ENCODE results near the gene SYT14.
"Not testable (repeated sequence)": the region's sequence is repeated elsewhere in the genome, so short reads cannot be mapped to it uniquely, and the experiment has no call there.

The SYT14 gene

GRCh38 chr1:209931141-209931540, 6.9 kb upstream of the SYT14 start:
- in situ Hi-C loops (cut with MboI; ENCODE audit: low sequenced_read_pairs): no loop called here

DNA sequence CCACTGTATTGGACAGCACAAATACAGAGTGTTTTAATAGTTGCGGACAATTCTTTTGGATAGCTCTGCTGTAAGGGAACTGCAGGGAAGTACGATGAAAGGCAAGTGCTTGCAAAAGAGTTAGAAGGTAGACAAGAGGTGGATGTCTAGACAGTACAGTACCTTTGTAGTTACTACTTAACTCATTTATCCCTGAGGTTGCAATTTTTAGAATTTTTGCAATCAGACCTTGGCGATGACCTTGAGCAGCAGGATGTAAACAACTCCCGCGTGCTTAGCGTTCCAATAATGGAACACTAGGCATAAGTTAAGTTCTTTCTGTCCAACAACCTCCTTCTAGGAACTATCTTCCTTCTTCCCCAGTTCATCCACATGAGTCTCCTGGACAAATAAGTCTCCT, 1.9 kb upstream of the SYT14 start:
- in situ Hi-C loops (cut with MboI; ENCODE audit: low sequenced_read_pairs): no loop called here

GRCh38 chr1:209945377-209945776, 7.4 kb downstream of the SYT14 start:
- in situ Hi-C loops (cut with MboI; ENCODE audit: low sequenced_read_pairs): no loop called here

- in situ Hi-C loops (cut with MboI; ENCODE audit: low sequenced_read_pairs): no loop called here
Measured at GRCh38 chr1:209948155-209948554, 10.1 kb downstream of the SYT14 start.

DNA sequence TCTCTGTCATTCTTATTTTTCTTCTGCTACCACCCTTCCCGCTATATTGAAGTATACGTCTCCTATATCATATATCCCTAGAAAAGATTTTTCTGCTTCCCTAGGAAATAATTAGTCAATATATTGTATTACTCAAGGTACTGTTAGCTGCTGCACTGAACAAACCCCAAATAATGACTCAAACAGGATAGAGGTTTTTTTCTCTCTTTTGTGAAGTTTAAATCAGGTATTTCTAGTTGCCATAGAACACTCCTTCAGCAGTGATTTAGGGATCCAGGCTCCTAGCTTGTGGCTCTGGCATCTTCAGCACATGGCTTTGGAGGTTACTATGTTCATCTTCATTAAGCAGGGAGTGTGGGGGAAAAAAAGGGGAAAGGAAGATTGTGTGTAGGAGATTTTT, 18.1 kb downstream of the SYT14 start:
- in situ Hi-C loops (cut with MboI; ENCODE audit: low sequenced_read_pairs): no loop called here

DNA sequence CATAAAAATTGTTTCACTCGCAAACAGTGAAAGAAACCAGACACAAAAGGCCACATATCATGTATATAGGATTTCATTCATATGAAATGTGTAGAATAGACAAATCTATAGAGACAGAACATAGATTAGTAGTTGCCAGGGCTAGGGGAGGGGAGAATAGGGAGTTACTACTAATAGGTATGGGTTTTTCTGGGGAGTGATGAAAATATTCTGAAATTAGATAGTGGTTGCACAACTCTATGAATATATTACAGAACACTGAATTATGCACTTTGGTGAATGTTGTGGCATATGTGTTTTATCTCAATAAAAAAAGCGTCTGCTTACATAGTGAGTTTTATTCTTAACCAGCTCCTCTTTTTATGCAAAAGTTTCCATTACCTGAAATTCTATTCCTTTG, 21.6 kb downstream of the SYT14 start:
- in situ Hi-C loops (cut with MboI; ENCODE audit: low sequenced_read_pairs): no loop called here

- in situ Hi-C loops (cut with MboI; ENCODE audit: low sequenced_read_pairs): no loop called here
Measured at GRCh38 chr1:209960926-209961325, 22.9 kb downstream of the SYT14 start.

GRCh38 chr1:209962388-209962787, 24.4 kb downstream of the SYT14 start:
- in situ Hi-C loops (cut with MboI; ENCODE audit: low sequenced_read_pairs): no loop called here

DNA sequence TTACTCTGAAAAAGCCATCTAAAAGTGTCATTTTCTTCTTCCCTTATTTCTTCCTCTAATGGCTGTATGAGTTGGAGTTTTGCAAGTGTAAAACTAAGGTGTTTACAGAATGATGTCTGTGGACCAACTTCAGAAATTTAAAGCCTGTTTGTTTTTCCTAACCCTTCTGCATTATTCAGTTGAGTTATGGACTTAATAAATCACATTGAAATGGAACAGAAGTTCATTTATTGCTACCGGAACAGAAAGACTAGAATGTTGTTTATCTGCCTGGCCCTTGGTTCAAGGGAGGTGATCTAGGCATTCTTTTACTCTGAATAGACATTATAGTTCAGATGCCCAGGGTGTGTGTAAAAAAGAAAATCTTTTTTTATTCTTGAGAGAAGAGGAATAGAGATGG, 24.8 kb downstream of the SYT14 start:
- in situ Hi-C loops (cut with MboI; ENCODE audit: low sequenced_read_pairs): no loop called here

DNA sequence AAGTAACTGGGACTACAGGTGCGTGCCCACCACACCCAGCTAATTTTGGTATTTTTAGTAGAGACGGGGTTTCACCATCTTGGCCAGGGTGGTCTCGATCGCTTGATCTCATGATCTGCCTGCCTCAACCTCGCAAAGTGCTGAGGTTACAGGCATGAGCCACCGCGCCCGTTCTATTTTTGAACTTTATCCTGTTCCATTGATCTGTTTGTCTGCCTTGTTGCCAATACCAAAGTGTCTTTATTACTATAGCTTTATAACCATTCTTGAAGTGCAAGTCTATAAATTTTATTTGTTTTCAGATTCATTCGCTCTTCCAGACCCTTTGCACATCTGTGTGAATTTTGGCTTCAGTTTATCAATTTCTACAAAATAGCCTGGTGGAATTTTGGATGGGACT, 28.0 kb downstream of the SYT14 start:
- in situ Hi-C loops (cut with MboI; ENCODE audit: low sequenced_read_pairs): no loop called here

GRCh38 chr1:209978721-209979120, 40.7 kb downstream of the SYT14 start:
- in situ Hi-C loops (cut with MboI; ENCODE audit: low sequenced_read_pairs): not testable (repeated sequence)

DNA sequence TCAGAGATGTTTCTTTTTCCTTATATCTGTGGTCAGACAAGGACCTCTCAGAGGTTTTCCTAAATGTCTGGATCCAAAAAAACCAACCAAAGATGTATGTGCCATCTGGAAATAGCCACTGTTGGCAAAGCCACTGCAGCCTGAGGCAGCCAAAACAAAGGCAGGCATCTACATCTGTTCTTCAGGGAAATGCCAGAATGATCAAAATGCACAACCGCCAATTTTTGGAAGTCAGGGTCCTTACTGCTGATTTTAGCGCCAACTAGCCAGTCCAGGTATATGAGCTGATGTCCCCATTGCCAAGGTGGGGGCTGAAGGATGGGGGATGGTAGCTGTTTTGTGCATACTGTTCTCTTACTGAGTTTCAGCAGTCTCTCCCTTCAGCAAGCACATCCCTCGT, 45.9 kb downstream of the SYT14 start:
- in situ Hi-C loops (cut with MboI; ENCODE audit: low sequenced_read_pairs): no loop called here

GRCh38 chr1:209985002-209985401, 47.0 kb downstream of the SYT14 start:
- in situ Hi-C loops (cut with MboI; ENCODE audit: low sequenced_read_pairs): no loop called here

- in situ Hi-C loops (cut with MboI; ENCODE audit: low sequenced_read_pairs): no loop called here
Measured at GRCh38 chr1:209988706-209989105, 50.7 kb downstream of the SYT14 start.

DNA sequence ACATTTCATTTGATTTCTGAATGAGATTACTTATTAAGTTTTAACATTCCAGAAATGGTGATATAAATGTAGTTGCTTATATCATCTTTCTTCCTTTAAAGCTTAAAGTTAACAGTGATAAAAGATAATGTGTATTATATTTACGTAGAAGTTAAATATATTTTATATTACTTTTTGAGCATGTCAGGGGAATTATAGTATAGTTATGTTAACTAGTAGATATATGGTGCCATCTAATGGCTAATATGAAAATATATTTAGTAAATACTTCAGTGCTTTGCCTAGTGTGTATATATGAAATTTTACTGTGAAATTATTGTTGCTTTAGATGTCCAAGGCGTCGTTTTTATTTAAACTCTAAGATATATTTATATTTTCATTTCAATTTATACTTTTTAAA, 51.5 kb downstream of the SYT14 start:
- in situ Hi-C loops (cut with MboI; ENCODE audit: low sequenced_read_pairs): no loop called here

- in situ Hi-C loops (cut with MboI; ENCODE audit: low sequenced_read_pairs): no loop called here
Measured at GRCh38 chr1:209993061-209993830, 55.2 kb downstream of the SYT14 start.

DNA sequence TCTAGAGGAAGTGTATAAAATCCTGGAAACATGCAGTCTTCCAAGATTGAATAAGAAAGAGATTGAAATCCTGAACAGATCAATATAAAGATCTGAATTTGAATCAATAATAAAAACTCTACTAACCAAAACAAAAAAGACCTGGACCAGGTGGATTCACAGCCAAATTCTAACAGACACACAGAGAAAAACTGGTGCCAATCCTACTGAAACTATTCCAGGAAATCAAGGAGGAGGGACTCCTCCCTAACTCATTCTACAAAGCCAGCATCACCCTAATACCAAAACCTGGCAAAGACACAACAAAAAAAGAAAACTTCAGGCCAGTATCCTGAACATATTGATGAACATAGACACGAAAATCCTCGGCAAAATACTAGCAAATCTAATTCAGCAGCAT, 58.3 kb downstream of the SYT14 start:
- in situ Hi-C loops (cut with MboI; ENCODE audit: low sequenced_read_pairs): no loop called here

DNA sequence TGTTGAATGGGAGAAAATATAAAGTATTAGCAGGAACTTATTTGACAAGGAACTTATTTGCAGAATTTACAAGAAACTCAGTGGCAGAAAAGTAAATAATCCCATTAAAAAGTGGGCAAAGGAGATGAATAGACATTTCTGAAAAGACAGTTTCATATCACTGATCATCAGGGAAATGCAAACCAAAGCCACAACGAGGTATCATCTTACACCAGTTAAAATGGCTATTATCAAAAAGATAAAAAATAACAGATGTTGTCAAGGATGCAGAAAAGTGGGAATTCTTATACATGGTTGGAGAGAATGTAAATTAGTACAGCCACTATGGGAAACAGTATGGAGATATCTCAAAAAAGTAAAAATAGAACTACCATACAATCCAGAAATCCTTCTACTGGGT, 61.0 kb downstream of the SYT14 start:
- in situ Hi-C loops (cut with MboI; ENCODE audit: low sequenced_read_pairs): no loop called here

DNA sequence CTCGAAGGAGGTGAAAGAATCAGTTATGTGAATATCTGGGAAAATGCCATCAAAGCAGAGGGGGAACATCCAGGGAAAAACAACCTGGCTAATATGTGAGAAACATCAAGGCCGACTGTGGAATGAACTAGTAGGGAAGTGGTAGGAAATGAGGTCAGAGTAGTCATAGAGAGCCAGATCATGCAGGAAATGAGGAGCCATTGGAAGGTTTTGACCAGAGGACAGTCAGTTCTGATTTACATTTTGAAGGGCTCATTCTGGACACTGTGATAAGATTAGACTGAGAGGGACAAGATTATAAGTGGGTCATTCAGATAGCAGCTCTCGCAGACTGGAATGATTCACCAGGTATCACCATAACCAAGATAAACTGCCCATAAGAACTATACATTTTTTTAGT, 63.7 kb downstream of the SYT14 start:
- in situ Hi-C loops (cut with MboI; ENCODE audit: low sequenced_read_pairs): no loop called here

DNA sequence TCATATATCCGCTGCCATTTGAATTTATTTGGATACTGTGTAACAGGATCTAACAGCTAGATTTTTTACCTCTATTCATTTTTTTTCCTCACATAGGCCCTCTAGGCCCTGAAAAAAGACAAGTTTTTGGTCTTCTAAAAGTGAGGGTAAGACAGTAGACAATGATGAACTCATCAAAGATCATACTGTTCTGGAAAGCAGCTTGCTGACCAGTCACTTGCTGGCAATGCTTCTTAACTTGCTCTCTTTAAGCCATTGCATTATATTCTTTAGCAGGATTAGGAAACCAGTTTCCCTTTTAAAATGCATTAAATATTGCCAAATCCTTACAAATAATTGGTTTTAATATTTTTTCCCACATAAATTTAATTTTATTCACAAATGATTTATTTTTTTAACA, 65.5 kb downstream of the SYT14 start:
- in situ Hi-C loops (cut with MboI; ENCODE audit: low sequenced_read_pairs): no loop called here

DNA sequence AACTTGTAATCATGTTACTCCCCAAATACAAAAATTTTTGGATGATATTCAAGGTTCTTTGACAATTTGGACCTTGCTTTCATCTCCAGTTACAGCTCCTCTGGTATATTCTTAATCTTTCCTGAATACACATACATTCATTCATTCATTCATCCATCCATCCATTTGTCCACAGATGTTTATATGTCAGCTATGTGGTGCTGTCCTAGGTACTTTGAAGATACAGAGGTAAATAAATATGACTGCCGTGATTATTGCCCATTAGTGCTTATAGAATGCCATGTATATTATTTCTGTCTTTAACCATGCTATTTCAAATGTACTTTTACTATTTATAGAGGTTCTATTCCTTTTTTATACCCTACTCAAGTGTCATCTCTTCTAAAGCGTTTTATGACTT, 72.1 kb downstream of the SYT14 start:
- in situ Hi-C loops (cut with MboI; ENCODE audit: low sequenced_read_pairs): no loop called here

DNA sequence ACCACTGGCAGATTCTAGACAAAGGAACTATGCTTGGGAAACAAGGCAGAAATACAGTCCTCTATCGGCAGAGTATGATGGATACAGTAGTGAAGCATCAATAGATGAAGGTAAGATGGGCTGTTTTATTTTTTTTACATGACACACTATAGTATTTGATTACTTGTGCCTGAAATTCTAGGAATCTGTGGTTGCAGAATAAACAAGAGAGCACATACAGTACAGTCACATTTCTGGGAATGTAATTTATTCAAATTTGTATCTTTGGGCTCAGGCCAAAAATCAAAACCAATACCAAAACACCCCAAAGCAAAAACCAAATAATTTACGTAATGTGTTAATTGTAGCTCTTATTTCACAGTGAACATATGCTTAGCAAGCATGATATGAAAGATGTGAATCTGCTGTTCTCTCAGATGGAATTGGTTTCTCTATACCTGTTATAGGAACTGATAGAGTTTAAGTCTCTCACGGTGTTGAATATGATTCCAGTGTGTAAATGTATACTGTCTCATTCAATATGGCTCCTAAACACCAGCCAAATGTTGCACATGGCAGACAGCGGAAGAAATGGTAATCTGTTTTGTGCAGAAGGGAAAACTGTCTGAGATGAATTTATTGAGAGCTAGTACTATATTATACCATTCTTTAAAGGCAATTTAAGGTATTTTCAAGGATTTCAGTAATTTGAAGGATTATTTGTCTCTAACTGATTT, 83.3 kb downstream of the SYT14 start:
- in situ Hi-C loops (cut with MboI; ENCODE audit: low sequenced_read_pairs): no loop called here

DNA sequence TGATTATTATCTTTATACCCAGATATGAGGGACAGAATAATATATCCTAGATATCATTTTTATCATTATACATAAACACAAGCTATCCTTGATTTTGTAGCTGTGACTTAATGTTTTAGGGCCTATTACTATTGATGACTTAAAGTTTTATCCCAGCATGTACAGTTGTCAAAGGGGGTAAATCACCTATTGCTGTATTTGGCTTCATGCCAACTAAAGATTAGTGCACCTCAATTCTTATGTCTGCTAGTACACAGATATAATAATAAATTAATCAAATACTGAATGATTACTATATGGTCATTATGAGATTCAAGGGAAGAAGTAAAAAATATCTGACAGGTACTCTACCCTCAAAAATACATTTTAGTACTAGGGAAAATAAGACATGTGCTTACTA, 84.0 kb downstream of the SYT14 start:
- in situ Hi-C loops (cut with MboI; ENCODE audit: low sequenced_read_pairs): no loop called here
